NT2/D1 (cell line): ENCODE results near the gene SLC5A9.

Source experiments
- SUZ12 ChIP-seq: IDR thresholded peaks from 2 replicates; pipeline ENCODE4 v1.6.1; 2011; ENCODE audit not compliant: insufficient read length, insufficient read depth; ENCODE audit errors: extremely low read depth
- YY1 ChIP-seq: IDR thresholded peaks from 2 replicates; pipeline ENCODE4 v1.6.1; 2011; ENCODE audit not compliant: insufficient read length, insufficient read depth
- ZNF274 ChIP-seq: IDR thresholded peaks from 2 replicates; pipeline ENCODE4 v1.6.1; 2011; ENCODE audit warnings: mild to moderate bottlenecking, low read depth, low read length

- TF ChIP-seq YY1 (no peak), SUZ12 (no peak), ZNF274 (no peak)
Measured at GRCh38 chr1:48194801-48195200, 27.7 kb upstream of the SLC5A9 start.
